SK-N-SH (cell line): ENCODE data around the gene TEKT2. TPM values are rescaled to one million over a fixed set of nuclear protein-coding genes. Genes with fewer than 3 reads are reported as not detected.

ENCODE experiments used
- CTCF ChIA-PET: fragments of 300-600, 350-600 bp; formaldehyde crosslinking; extraction: SDS; loops from one replicate; lab custom pipeline; 2021; lab: Yijun Ruan, JAX
- POLR2A ChIA-PET: fragments of 350-600 bp; sonication (Branson Sonifier 250); formaldehyde crosslinking; extraction: SDS; loops from one replicate; lab custom pipeline; 2020; ENCODE audit warnings: antibody characterized with exemption, inconsistent platforms; lab: Yijun Ruan, JAX
- DNase-seq: peaks from one replicate; pipeline ENCODE4 v3.0.0; 2012
- H2AFZ ChIP-seq: fragments of 200-600 bp; sonication (generic); 2 replicates; pipeline ENCODE4 v1.8.1; 2016; ENCODE audit warnings: antibody characterized with exemption, mild to moderate bottlenecking, low read depth
- H3F3A ChIP-seq: fragments of 200-600 bp; sonication (generic); replicated peaks from 2 replicates; pipeline ENCODE3; 2016; ENCODE audit warnings: antibody characterized with exemption, mild to moderate bottlenecking; ENCODE audit not compliant: insufficient read depth
- H3K27ac ChIP-seq, 2 experiments: fragments of 200-500 bp in 1 of 2; fragments of 200-600 bp in 1 of 2; sonication (Bioruptor generic) in 1 of 2; sonication (generic), shearing (Covaris generic) in 1 of 2; 2 replicates each; pipeline versions ENCODE4 v1.5.1 to v1.6.1; 2014 to 2016; ENCODE audit warnings: low read depth in 2 of 2, inconsistent platforms in 1 of 2, low read length in 1 of 2, mild to moderate bottlenecking in 1 of 2, mixed read lengths in 1 of 2
- H3K27me3 ChIP-seq: fragments of 200-600 bp; sonication (generic), shearing (Covaris generic); 2 replicates; pipeline ENCODE4 v1.6.1; 2016; ENCODE audit warnings: mixed run types; ENCODE audit not compliant: insufficient read depth
- H3K36me3 ChIP-seq, 2 experiments: fragments of 200-500 bp in 1 of 2; fragments of 200-600 bp in 1 of 2; sonication (Bioruptor generic) in 1 of 2; sonication (generic) in 1 of 2; replicated peaks in 1 of 2; 2 replicates each; pipeline versions ENCODE3 to v1.5.1; 2014 to 2016; ENCODE audit warnings: low read length in 1 of 2, mild to moderate bottlenecking in 1 of 2; ENCODE audit not compliant: insufficient read depth in 2 of 2, control insufficient read depth in 1 of 2
- H3K4me1 ChIP-seq, 2 experiments: fragments of 200-500 bp in 1 of 2; fragments of 200-600 bp in 1 of 2; sonication (Bioruptor generic) in 1 of 2; sonication (generic), shearing (Covaris generic) in 1 of 2; 2 replicates each; pipeline versions ENCODE4 v1.5.1 to v1.6.1; 2014 to 2016; ENCODE audit warnings: low read depth in 1 of 2, low read length in 1 of 2, mixed run types in 1 of 2; ENCODE audit not compliant: insufficient read depth in 2 of 2, control insufficient read depth in 1 of 2
- H3K4me2 ChIP-seq: fragments of 200-600 bp; sonication (generic), shearing (Covaris generic); 2 replicates; pipeline ENCODE4 v1.6.1; 2017; ENCODE audit warnings: mixed run types
- H3K4me3 ChIP-seq, 2 experiments: fragments of 200-500 bp in 1 of 2; fragments of 200-600 bp in 1 of 2; sonication (Bioruptor generic) in 1 of 2; sonication (generic), shearing (Covaris generic) in 1 of 2; 2 replicates each; pipeline versions ENCODE4 v1.5.1 to v1.8.1; 2014 to 2016; ENCODE audit warnings: low read depth in 2 of 2, inconsistent platforms in 1 of 2, low read length in 1 of 2, mild to moderate bottlenecking in 1 of 2, mixed read lengths in 1 of 2, moderate library complexity in 1 of 2
- H3K79me2 ChIP-seq: fragments of 200-600 bp; sonication (generic); 2 replicates; pipeline ENCODE4 v1.8.1; 2017; ENCODE audit warnings: mild to moderate bottlenecking; ENCODE audit not compliant: insufficient read depth
- H3K9ac ChIP-seq: fragments of 200-600 bp; sonication (generic); 2 replicates; pipeline ENCODE4 v1.6.1; 2017; ENCODE audit warnings: mixed run types
- H3K9me2 ChIP-seq: fragments of 200-600 bp; sonication (generic); 2 replicates; pipeline ENCODE4 v1.6.1; 2017; ENCODE audit warnings: mixed run types
- H3K9me3 ChIP-seq: fragments of 200-600 bp; sonication (generic); 2 replicates; pipeline ENCODE4 v1.6.1; 2017; ENCODE audit warnings: mixed run types, mild to moderate bottlenecking, moderate library complexity
- H4K20me1 ChIP-seq: fragments of 200-600 bp; sonication (generic); 2 replicates; pipeline ENCODE4 v1.6.1; 2017; ENCODE audit warnings: mild to moderate bottlenecking, mixed run types; ENCODE audit not compliant: insufficient read depth
- CHD2 ChIP-seq: fragments of 150-350 bp; IDR thresholded peaks from 2 replicates; pipeline ENCODE4 v1.6.1; 2018; ENCODE audit warnings: low read length; ENCODE audit not compliant: partially characterized antibody
- CTCF ChIP-seq: fragments of 200-600 bp; sonication (generic); IDR thresholded peaks from 2 replicates; pipeline ENCODE4 v1.6.1; 2017; ENCODE audit warnings: antibody characterized with exemption, mild to moderate bottlenecking, moderate library complexity
- ELF1 ChIP-seq: IDR thresholded peaks from 2 replicates; pipeline ENCODE4 v1.4.0; 2012
- EZH2phosphoT487 ChIP-seq: fragments of 200-600 bp; sonication (generic); IDR thresholded peaks from 2 replicates; pipeline ENCODE4 v1.6.1; 2017; ENCODE audit warnings: low read depth, mixed run types, mild to moderate bottlenecking, antibody characterized with exemption, moderate library complexity, borderline replicate concordance
- FOSL2 ChIP-seq: IDR thresholded peaks from 2 replicates; pipeline ENCODE4 v1.4.0; 2012; ENCODE audit warnings: low read depth, mild to moderate bottlenecking, moderate library complexity, borderline replicate concordance
- FOXJ3 ChIP-seq: sonication (generic); formaldehyde crosslinking; IDR thresholded peaks from 2 replicates; pipeline ENCODE4 v1.5.1; 2020; ENCODE audit warnings: mild to moderate bottlenecking, missing genetic modification reagents
- GABPA ChIP-seq: IDR thresholded peaks from 2 replicates; pipeline ENCODE4 v1.4.0; 2012; ENCODE audit warnings: low read depth, mild to moderate bottlenecking
- GATA2 ChIP-seq: sonication (generic); formaldehyde crosslinking; IDR thresholded peaks from 2 replicates; pipeline ENCODE4 v1.5.0; 2020; ENCODE audit warnings: mild to moderate bottlenecking, missing genetic modification reagents
- JUND ChIP-seq: IDR thresholded peaks from 2 replicates; pipeline ENCODE4 v1.4.0; 2012
- MAX ChIP-seq: IDR thresholded peaks from 2 replicates; pipeline ENCODE4 v1.4.0; 2012; ENCODE audit warnings: low read depth
- NFIC ChIP-seq: IDR thresholded peaks from 2 replicates; pipeline ENCODE4 v1.4.0; 2012; ENCODE audit warnings: borderline replicate concordance
- REST ChIP-seq: IDR thresholded peaks from 2 replicates; pipeline ENCODE4 v1.6.1; 2012; ENCODE audit warnings: mild to moderate bottlenecking, low read depth, low read length, moderate library complexity
- RXRA ChIP-seq: IDR thresholded peaks from 2 replicates; pipeline ENCODE4 v1.4.0; 2012; ENCODE audit warnings: low read depth, mild to moderate bottlenecking, borderline replicate concordance
- TAF1 ChIP-seq: IDR thresholded peaks from 2 replicates; pipeline ENCODE4 v1.6.1; 2012; ENCODE audit warnings: low read depth, mild to moderate bottlenecking, low read length, moderate library complexity, borderline replicate concordance
- ZBTB33 ChIP-seq: IDR thresholded peaks from 2 replicates; pipeline ENCODE4 v1.4.0; 2012; ENCODE audit warnings: low read depth, borderline replicate concordance
- WGBS: methylation state at CpG from one replicate; pipeline ENCODE4 v1.1.6; 2017; ENCODE audit warnings: low lambda C conversion rate; 5-methylcytosine and 5-hydroxymethylcytosine counted together
- polyA plus RNA-seq, 3 experiments: library from polyadenylated mRNA; depleted of rRNA; stranded (reverse); fragments of >200 nt; gene quantifications; 2 replicates each; pipeline ENCODE4 v1.2.3, GENCODE V29; 2012

The TEKT2 gene
- polyA plus RNA-seq, 1 of the 3 experiments (the other 2 are of a cell fraction): 1.2 TPM

GRCh38 chr1:36101546-36101945, 17.7 kb downstream of the TEKT2 start:
- H4K20me1 ChIP-seq: no peaks in the 10 kb centered on the region
- CTCF ChIA-PET: interaction anchor here (0.5 to 32.6 kb wide), 6 partner anchors 16 to 86 kb away, joined by 3 to 700 read pairs (median 4); partner anchors contain the start of gene TEKT2
- peaks cover 0 to 3% of the 10 kb centered on the region in 2 experiments for H3K36me3 ChIP-seq
- no peaks in the 10 kb centered on the region for H3K9me3 ChIP-seq
- H3K9ac ChIP-seq: no peak overlapping the region
- H3K9me2 ChIP-seq: no peaks in the 10 kb centered on the region
- no peaks in the 10 kb centered on the region for H3K27me3 ChIP-seq
- no peaks in the 10 kb centered on the region for H3F3A ChIP-seq
- no peak overlapping the region for H3K27ac ChIP-seq
- no peak overlapping the region for H3K4me2 ChIP-seq
- no peak for DNase-seq
- no peak overlapping the region for H2AFZ ChIP-seq
- TF ChIP-seq GATA2 (CRISPR knock-in tag) (no peak), FOSL2 (no peak), GABPA (no peak), EZH2phosphoT487 (no peak), CTCF (no peak)
- POLR2A ChIA-PET: no interaction called here
- no peaks in the 10 kb centered on the region for H3K79me2 ChIP-seq
- peaks cover 0 to 27% of the 10 kb centered on the region in 2 experiments; a peak in 1 of 4 replicates for H3K4me1 ChIP-seq
- WGBS: 90% methylated on average over 5 of the region's 5 CpGs
- H3K4me3 ChIP-seq: no peak overlapping the region

- CTCF ChIA-PET: interaction anchor here (0.8 to 32.6 kb wide), 5 partner anchors 8 to 180 kb away, joined by 3 to 700 read pairs (median 5); partner anchors contain the start of gene TRAPPC3
- Histone ChIP-seq H3K27me3 (no peaks in the 10 kb centered on the region), H3K4me2 (no peak overlapping the region), H3K79me2 (no peaks in the 10 kb centered on the region), H2AFZ (no peak overlapping the region), H4K20me1 (no peaks in the 10 kb centered on the region), H3K4me1 (peaks cover 6 to 13% of the 10 kb centered on the region in 2 experiments; a peak in 3 of 4 replicates), H3K36me3 (no peaks in the 10 kb centered on the region), H3K9me3 (no peaks in the 10 kb centered on the region), H3K27ac (no peak overlapping the region), H3K9me2 (no peaks in the 10 kb centered on the region), H3K4me3 (no peak overlapping the region), H3K9ac (no peak overlapping the region), H3F3A (peaks cover 2% of the 10 kb centered on the region)
- DNase-seq: no peak
- 52% methylated on average over 4 of the region's 5 CpGs for WGBS
- POLR2A ChIA-PET: no interaction called here
- TF ChIP-seq REST (no peak), FOSL2 (no peak), MAX (no peak), GATA2 (CRISPR knock-in tag) (no peak), CHD2 (no peak), NFIC (no peak), ELF1 (no peak), ZBTB33 (no peak), FOXJ3 (no peak), JUND (no peak), CTCF (no peak), RXRA (no peak), TAF1 (no peak)
Observed at GRCh38 chr1:36106269-36106668, 22.4 kb downstream of the TEKT2 start.
